Measurements from ENCODE around the gene DCLK1. TPM values are rescaled to one million over a fixed set of nuclear protein-coding genes. Genes with fewer than 3 reads are reported as not detected.

Gene DCLK1
- total and polyA plus RNA-seq, 4 experiments from 2014 or later = not detected

- no peak overlapping the region for H3K4me3 Mint-ChIP-seq
- Histone ChIP-seq H3K27me3 (ENCODE audit: insufficient read depth, low read length) (no peaks in the 10 kb centered on the region), H3K9me3 (ENCODE audit: control insufficient read depth in 1 of 2, low read length in 2 of 2) (no peaks in the 10 kb centered on the region), H3K4me1 (ENCODE audit: insufficient read depth, low read length) (no peaks in the 10 kb centered on the region), H3K36me3 (ENCODE audit: insufficient read depth, low read length) (no peaks in the 10 kb centered on the region), H3K27ac (ENCODE audit: low read depth, low read length) (no peak overlapping the region), H3K4me3 (ENCODE audit: low read length in 2 of 2) (no peak overlapping the region)
- no peak for DNase-seq
- peaks cover 0 to 5% (median 2%) of the 10 kb centered on the region in 8 donors for H3K9me3 Mint-ChIP-seq
- H3K27ac Mint-ChIP-seq = no peak overlapping the region
- H3K4me1 Mint-ChIP-seq = no peaks in the 10 kb centered on the region
- intact Hi-C loops (cut with micrococcal nuclease) = no loop called here
- H3K27me3 Mint-ChIP-seq = no peaks in the 10 kb centered on the region
- no peaks in the 10 kb centered on the region for H3K36me3 Mint-ChIP-seq
- ChIA-PET POLR2A (ENCODE audit: partially characterized antibody) (no interaction called here), CTCF (ENCODE audit: partially characterized antibody) (no interaction called here)
Observed at GRCh38 chr13:36088001-36088400, 43.2 kb downstream of the DCLK1 start.

DNA sequence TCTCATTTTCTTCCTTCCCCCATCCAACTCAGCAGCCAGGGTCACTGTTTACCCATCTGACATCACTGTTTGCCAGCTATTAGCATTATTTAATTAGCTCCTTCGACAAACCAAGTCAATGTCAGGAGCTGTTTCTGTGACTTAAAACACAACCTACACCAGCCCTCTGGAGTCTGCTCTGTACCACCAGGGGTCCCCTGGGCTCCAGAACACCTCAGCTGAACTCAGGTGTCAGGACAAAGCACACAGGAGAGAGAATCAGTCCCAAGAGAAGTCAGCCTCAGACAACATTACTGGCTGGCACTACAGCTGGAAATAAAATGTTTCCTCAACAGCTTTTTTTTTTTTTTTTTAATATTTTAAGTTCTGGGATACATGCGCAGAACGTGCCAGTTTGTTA is 45.1 kb downstream of the DCLK1 start:
- Mint-ChIP-seq H3K27me3 (no peaks in the 10 kb centered on the region), H3K4me1 (no peaks in the 10 kb centered on the region), H3K27ac (no peak overlapping the region), H3K36me3 (no peaks in the 10 kb centered on the region), H3K9me3 (peaks cover 0 to 3% (median 0%) of the 10 kb centered on the region in 8 donors), H3K4me3 (no peak overlapping the region)
- no peaks in the 10 kb centered on the region for H3K27me3 ChIP-seq (ENCODE audit: insufficient read depth, low read length)
- ChIA-PET CTCF (ENCODE audit: partially characterized antibody) (no interaction called here), POLR2A (ENCODE audit: partially characterized antibody) (no interaction called here)
- H3K27ac ChIP-seq (ENCODE audit: low read depth, low read length) = no peak overlapping the region
- H3K4me1 ChIP-seq (ENCODE audit: insufficient read depth, low read length) = no peaks in the 10 kb centered on the region
- no peak for DNase-seq
- no peak overlapping the region for H3K4me3 ChIP-seq (ENCODE audit: low read length in 2 of 2)
- no peaks in the 10 kb centered on the region for H3K9me3 ChIP-seq (ENCODE audit: control insufficient read depth in 1 of 2, low read length in 2 of 2)
- H3K36me3 ChIP-seq (ENCODE audit: insufficient read depth, low read length) = no peaks in the 10 kb centered on the region
- intact Hi-C loops (cut with micrococcal nuclease) = no loop called here

DNA sequence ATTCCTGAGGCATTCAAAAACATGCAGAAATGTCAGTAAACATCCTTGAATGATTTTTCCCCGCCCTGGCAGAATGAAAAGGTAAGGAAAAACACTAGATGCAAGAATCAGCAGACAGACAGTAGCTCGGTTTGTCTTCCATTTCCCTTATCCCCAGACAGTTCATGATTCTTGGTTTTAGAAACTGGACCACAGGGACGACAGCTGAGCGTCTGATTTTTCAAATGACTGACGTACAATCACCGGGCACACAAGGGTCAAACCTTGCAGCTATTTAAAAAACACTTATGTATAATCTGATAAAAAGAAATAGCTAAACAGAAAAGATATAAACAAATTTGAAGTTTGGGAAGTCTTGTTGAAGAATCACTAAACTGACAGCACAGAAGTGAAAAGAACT is 47.1 kb downstream of the DCLK1 start:
- Histone ChIP-seq H3K27ac (ENCODE audit: low read depth, low read length) (no peak overlapping the region), H3K9me3 (ENCODE audit: control insufficient read depth in 1 of 2, low read length in 2 of 2) (no peaks in the 10 kb centered on the region), H3K4me3 (ENCODE audit: low read length in 2 of 2) (no peak overlapping the region), H3K36me3 (ENCODE audit: insufficient read depth, low read length) (no peaks in the 10 kb centered on the region), H3K27me3 (ENCODE audit: insufficient read depth, low read length) (no peaks in the 10 kb centered on the region), H3K4me1 (ENCODE audit: insufficient read depth, low read length) (no peaks in the 10 kb centered on the region)
- ChIA-PET POLR2A (ENCODE audit: partially characterized antibody) (no interaction called here), CTCF (ENCODE audit: partially characterized antibody) (no interaction called here)
- Mint-ChIP-seq H3K4me1 (no peaks in the 10 kb centered on the region), H3K27me3 (no peaks in the 10 kb centered on the region), H3K9me3 (peaks cover 0 to 2% (median 0%) of the 10 kb centered on the region in 8 donors), H3K4me3 (no peak overlapping the region), H3K27ac (no peak overlapping the region), H3K36me3 (no peaks in the 10 kb centered on the region)
- intact Hi-C loops (cut with micrococcal nuclease) = no loop called here
- DNase-seq = no peak

DNA sequence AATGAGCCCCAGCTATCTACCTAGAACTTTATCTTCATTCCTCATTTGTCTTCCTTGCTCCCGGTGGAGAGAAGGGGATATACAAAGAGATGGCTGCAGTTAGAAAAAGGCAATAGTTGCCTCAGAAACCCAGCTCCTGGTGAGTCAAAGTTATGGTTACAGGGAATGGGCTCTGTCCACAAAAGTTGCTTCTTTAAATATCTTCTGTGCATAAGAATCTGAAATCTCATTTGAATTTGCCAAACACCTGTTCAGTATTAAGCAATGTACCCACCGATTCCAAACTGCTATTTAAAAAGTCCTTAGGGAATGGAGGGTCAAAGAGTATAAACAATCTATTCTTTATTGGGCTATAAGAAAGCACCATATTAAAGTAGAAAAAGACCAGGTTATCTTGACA is 48.4 kb downstream of the DCLK1 start:
- no peak for DNase-seq
- peaks cover 0 to 5% (median under 1%) of the 10 kb centered on the region in 8 donors for H3K9me3 Mint-ChIP-seq
- no peaks in the 10 kb centered on the region for H3K4me1 Mint-ChIP-seq
- H3K36me3 ChIP-seq (ENCODE audit: insufficient read depth, low read length) = no peaks in the 10 kb centered on the region
- H3K27ac Mint-ChIP-seq = no peak overlapping the region
- no peaks in the 10 kb centered on the region for H3K27me3 Mint-ChIP-seq
- H3K27ac ChIP-seq (ENCODE audit: low read depth, low read length) = no peak overlapping the region
- no peak overlapping the region for H3K4me3 Mint-ChIP-seq
- H3K36me3 Mint-ChIP-seq = no peaks in the 10 kb centered on the region
- H3K27me3 ChIP-seq (ENCODE audit: insufficient read depth, low read length) = no peaks in the 10 kb centered on the region
- intact Hi-C loops (cut with micrococcal nuclease) = no loop called here
- H3K9me3 ChIP-seq (ENCODE audit: control insufficient read depth in 1 of 2, low read length in 2 of 2) = no peaks in the 10 kb centered on the region
- no peak overlapping the region for H3K4me3 ChIP-seq (ENCODE audit: low read length in 2 of 2)
- ChIA-PET POLR2A (ENCODE audit: partially characterized antibody) (no interaction called here), CTCF (ENCODE audit: partially characterized antibody) (no interaction called here)
- H3K4me1 ChIP-seq (ENCODE audit: insufficient read depth, low read length) = no peaks in the 10 kb centered on the region

DNA sequence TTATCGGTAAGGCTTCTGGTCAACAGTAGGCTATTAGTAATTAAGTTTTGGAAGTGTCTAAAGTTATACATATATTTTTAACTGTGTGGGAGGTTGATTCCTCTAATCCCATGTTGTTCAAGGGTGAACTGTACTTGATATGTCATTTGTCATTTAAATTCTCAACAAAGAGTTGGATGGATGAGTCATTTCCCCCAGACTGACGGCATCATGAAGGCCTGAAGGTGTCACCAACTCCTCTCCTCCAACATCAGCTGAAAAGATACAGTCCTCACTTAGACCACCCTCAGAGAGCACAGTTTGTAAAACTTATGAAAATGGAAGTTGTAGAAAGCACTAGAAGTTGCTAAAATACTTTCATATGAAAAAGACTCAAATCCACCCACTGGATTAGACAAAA is 48.8 kb downstream of the DCLK1 start:
- no peak overlapping the region for H3K27ac Mint-ChIP-seq

DNA sequence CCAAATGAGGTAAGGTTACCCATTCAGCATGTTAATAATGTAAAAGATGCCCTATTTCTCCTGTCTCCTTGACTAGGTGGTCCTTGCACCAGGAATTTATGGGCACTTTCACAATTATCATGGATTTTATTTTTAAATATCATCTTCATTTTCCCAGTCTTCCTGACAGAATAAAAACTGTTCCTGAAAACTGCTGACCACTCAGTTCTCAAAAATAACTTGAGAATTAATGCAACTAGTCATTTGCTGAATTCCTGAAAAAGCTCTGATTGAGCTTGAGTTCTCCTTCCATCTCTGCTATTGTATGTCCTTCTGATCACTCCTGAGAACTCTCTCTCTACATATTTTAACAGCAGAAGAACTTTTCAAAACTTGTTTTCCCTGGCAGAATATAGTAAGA is 55.0 kb downstream of the DCLK1 start:
- no peak overlapping the region for H3K27ac ChIP-seq (ENCODE audit: low read depth, low read length)
- DNase-seq = no peak
- no peak overlapping the region for H3K4me3 ChIP-seq (ENCODE audit: low read length in 2 of 2)
- intact Hi-C loops (cut with micrococcal nuclease) = no loop called here
- Mint-ChIP-seq H3K4me3 (no peak overlapping the region), H3K36me3 (no peaks in the 10 kb centered on the region), H3K27me3 (no peaks in the 10 kb centered on the region), H3K9me3 (peaks cover 0 to 8% (median 0%) of the 10 kb centered on the region in 8 donors), H3K27ac (no peak overlapping the region), H3K4me1 (no peaks in the 10 kb centered on the region)
- no peaks in the 10 kb centered on the region for H3K9me3 ChIP-seq (ENCODE audit: control insufficient read depth in 1 of 2, low read length in 2 of 2)
- CTCF ChIA-PET (ENCODE audit: partially characterized antibody) = no interaction called here
- H3K27me3 ChIP-seq (ENCODE audit: insufficient read depth, low read length) = no peaks in the 10 kb centered on the region
- no peaks in the 10 kb centered on the region for H3K4me1 ChIP-seq (ENCODE audit: insufficient read depth, low read length)
- no peaks in the 10 kb centered on the region for H3K36me3 ChIP-seq (ENCODE audit: insufficient read depth, low read length)
- POLR2A ChIA-PET (ENCODE audit: partially characterized antibody) = no interaction called here

More for the DNA sequence above, 48.8 kb downstream of the DCLK1 start:
- POLR2A ChIA-PET (ENCODE audit: partially characterized antibody) = no interaction called here
- no peak for DNase-seq
- H3K27me3 Mint-ChIP-seq = no peaks in the 10 kb centered on the region
- H3K9me3 ChIP-seq (ENCODE audit: control insufficient read depth in 1 of 2, low read length in 2 of 2) = no peaks in the 10 kb centered on the region
- intact Hi-C loops (cut with micrococcal nuclease) = no loop called here
- H3K27me3 ChIP-seq (ENCODE audit: insufficient read depth, low read length) = no peaks in the 10 kb centered on the region
- no peak overlapping the region for H3K27ac ChIP-seq (ENCODE audit: low read depth, low read length)
- no peaks in the 10 kb centered on the region for H3K36me3 Mint-ChIP-seq
- CTCF ChIA-PET (ENCODE audit: partially characterized antibody) = no interaction called here
- H3K4me3 Mint-ChIP-seq = no peak overlapping the region
- no peaks in the 10 kb centered on the region for H3K4me1 Mint-ChIP-seq
- no peaks in the 10 kb centered on the region for H3K36me3 ChIP-seq (ENCODE audit: insufficient read depth, low read length)
- H3K9me3 Mint-ChIP-seq = peaks cover 0 to 6% (median under 1%) of the 10 kb centered on the region in 8 donors
- no peak overlapping the region for H3K4me3 ChIP-seq (ENCODE audit: low read length in 2 of 2)
- no peaks in the 10 kb centered on the region for H3K4me1 ChIP-seq (ENCODE audit: insufficient read depth, low read length)

- H3K9me3 Mint-ChIP-seq = peaks cover 0 to 7% (median 0%) of the 10 kb centered on the region in 8 donors
Observed at GRCh38 chr13:36074659-36075058, 56.5 kb downstream of the DCLK1 start.

More at GRCh38 chr13:36074659-36075058, 56.5 kb downstream of the DCLK1 start:
- H3K27ac ChIP-seq (ENCODE audit: low read depth, low read length) = no peak overlapping the region
- POLR2A ChIA-PET (ENCODE audit: partially characterized antibody) = no interaction called here
- no peak overlapping the region for H3K4me3 ChIP-seq (ENCODE audit: low read length in 2 of 2)
- H3K4me1 ChIP-seq (ENCODE audit: insufficient read depth, low read length) = no peaks in the 10 kb centered on the region
- H3K9me3 ChIP-seq (ENCODE audit: control insufficient read depth in 1 of 2, low read length in 2 of 2) = no peaks in the 10 kb centered on the region
- Mint-ChIP-seq H3K4me1 (no peaks in the 10 kb centered on the region), H3K27me3 (no peaks in the 10 kb centered on the region), H3K4me3 (no peak overlapping the region), H3K27ac (no peak overlapping the region), H3K36me3 (no peaks in the 10 kb centered on the region)
- CTCF ChIA-PET (ENCODE audit: partially characterized antibody) = no interaction called here
- H3K27me3 ChIP-seq (ENCODE audit: insufficient read depth, low read length) = no peaks in the 10 kb centered on the region
- no peaks in the 10 kb centered on the region for H3K36me3 ChIP-seq (ENCODE audit: insufficient read depth, low read length)
- DNase-seq = no peak
- intact Hi-C loops (cut with micrococcal nuclease) = no loop called here
